ENCODE data around the gene NDUFB10.

Gene NDUFB10

GRCh38 chr16:1973461-1974156, 14.3 kb downstream of the NDUFB10 start:
- no peak for DNase-seq

DNA sequence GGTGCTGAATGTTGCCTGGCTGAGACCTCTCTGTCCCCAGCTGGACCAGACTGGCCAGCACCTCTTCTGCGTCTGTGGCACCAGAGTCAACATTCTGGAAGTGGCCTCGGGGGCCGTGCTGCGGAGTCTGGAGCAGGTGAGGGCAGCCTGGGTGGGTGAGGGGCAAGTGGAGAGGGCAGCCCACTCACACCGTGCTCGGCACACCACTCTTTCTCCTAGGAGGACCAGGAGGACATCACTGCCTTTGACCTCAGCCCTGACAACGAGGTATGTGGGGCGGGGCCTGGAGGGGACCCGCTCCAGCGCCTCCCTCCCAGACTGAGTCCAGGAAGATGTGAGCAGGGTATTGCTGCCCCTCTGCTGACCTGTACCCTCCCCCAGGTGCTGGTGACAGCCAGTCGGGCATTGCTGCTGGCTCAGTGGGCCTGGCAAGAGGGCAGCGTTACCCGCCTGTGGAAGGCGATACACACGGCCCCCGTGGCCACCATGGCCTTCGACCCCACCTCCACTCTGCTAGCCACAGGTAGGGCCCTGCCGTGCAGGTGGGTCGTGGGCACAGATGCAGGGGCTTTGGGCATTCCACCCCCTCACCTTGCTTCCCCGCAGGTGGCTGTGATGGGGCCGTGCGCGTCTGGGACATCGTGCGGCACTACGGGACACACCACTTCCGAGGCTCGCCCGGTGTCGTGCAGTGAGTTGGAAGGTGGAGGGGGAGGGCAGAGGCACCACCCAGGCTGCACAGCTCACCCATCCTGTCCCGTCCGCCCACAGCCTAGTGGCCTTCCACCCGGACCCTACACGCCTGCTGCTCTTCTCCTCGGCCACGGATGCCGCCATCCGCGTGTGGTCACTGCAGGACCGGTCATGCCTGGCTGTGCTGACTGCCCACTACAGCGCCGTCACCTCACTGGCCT, 15.1 kb downstream of the NDUFB10 start:
- DNase-seq, result no peak

DNA sequence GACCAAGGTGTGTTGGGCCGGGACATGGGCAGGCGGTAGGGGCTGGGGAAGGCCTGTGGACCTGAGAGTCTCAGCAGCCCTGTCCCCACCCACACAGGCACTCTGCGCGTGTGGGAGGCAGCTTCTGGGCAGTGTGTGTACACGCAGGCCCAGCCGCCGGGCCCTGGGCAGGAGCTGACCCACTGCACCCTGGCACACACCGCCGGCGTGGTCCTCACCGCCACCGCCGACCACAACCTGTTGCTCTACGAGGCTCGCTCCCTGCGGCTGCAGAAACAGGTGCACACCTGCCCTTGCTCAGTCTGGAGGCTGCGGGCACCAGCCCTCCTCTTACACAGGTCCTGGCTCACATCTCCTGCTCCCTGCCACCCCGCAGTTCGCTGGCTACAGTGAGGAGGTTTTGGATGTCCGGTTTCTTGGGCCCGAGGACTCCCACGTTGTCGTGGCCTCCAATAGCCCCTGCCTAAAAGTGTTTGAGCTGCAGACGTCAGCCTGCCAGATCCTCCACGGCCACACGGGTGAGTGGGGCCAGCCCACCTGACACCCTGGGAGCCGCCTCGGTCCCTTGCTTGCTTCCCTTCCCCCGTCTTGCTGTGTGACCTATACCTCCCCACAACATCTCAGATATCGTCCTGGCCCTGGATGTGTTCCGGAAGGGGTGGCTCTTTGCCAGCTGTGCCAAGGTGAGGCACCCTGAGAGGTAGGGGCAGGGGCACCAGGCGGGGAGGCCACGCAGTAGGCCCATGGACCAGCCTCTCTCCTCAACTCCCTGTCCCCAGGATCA, 16.3 kb downstream of the NDUFB10 start:
- no peak for DNase-seq

- DNase-seq, result no peak
Observed at GRCh38 chr16:1976216-1976520, 16.8 kb downstream of the NDUFB10 start.

DNA sequence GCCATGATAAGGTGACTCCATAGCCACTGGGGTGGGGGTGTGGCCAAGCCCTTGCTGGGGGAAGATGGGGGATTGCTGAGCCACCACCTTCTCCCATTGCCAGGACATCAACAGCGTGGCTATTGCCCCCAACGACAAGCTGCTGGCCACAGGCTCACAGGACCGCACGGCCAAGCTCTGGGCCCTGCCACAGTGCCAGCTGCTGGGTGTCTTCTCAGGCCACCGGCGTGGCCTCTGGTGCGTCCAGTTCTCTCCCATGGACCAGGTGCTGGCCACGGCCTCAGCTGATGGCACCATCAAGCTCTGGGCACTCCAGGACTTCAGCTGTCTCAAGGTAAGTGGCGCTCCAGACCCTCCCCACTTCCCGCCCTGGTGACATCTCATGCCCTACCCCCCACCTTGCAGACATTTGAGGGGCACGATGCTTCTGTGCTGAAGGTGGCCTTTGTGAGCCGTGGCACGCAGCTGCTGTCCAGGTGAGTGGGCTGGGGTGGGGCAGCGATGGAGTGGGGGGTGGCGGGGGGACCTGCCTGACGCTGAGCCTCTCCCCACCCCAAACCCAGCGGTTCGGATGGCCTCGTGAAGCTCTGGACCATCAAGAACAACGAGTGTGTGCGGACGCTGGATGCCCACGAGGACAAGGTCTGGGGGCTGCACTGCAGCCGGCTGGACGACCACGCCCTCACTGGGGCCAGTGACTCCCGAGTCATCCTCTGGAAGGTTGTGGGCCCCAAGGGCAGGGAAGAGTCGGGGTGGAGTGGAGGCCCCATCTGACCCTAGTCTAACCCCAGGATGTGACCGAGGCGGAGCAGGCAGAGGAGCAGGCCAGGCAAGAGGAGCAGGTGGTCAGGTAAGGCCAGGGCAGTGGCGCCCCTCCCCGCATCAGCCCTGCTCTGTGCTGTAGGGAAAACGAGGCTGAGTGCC, 17.9 kb downstream of the NDUFB10 start:
- no peak for DNase-seq

DNA sequence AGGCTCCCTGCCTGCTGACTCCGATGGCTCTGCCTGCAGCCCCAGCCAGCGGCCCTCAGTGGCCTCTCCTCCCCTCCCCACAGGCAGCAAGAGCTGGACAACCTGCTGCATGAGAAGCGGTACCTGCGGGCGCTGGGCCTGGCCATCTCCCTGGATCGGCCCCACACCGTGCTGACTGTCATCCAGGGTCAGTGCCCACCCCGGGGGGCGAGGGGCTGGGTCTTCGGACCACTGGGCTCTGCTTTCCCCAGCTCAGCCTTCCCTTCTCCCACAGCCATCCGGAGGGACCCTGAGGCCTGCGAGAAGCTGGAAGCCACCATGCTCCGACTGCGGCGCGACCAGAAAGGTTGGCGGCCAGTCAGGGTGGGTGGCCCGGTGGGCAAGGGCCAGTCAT, 18.5 kb downstream of the NDUFB10 start:
- DNase-seq, result no peak

- DNase-seq, result no peak
Observed at GRCh38 chr16:1978476-1979120, 19.3 kb downstream of the NDUFB10 start.

- no peak for DNase-seq
Observed at GRCh38 chr16:1979271-1980029, 20.1 kb downstream of the NDUFB10 start.

DNA sequence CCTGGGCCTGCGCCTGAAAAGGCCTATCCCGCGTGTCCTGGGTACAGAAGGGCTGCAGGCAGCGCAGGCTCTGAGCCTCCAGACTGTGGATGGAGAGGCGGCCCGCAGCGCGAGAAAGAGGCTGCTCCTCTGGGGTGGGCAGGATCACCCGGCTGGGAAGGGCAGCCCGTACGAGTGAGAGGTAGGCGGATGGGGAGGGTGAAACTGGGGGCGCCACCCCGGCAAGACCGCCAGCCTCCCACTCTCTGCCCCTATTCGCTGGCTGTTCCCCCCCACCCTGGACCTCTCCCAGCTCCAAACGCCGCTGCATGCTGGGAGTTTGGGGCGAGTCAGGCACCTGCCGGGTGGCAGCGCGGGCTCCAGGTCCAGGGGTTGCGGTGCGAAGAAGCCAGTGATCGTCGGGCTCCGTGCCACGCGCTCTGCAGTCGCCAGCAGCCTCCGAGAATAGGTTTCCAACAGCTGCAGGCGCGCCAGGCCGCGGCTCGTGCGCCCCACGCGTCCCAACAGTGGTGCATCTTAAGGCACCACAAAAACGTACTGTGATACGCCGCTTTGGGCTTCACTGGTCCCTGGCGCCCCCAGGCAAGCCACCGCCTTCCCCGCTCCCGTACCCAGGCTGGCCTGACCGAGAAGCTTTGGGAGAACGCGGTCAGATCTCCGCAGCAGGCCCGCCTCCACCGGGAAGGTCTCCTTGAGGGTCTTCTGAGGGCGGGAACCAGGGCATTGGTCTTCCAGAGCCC, 20.9 kb downstream of the NDUFB10 start:
- no peak for DNase-seq

- no peak for DNase-seq
Observed at GRCh38 chr16:1980770-1981087, 21.4 kb downstream of the NDUFB10 start.

- no peak for DNase-seq
Observed at GRCh38 chr16:1981398-1981836, 22.1 kb downstream of the NDUFB10 start, which contains the start of gene NOXO1. Gene NOXO1, minus strand, starts transcription at chr16:1981469. Its CDS starts 290 bp downstream, at chr16:1981179.

- DNase-seq, result no peak
Observed at GRCh38 chr16:1982013-1982433, 22.7 kb downstream of the NDUFB10 start.

- no peak for DNase-seq
Observed at GRCh38 chr16:1982991-1983543, 23.7 kb downstream of the NDUFB10 start.

DNA sequence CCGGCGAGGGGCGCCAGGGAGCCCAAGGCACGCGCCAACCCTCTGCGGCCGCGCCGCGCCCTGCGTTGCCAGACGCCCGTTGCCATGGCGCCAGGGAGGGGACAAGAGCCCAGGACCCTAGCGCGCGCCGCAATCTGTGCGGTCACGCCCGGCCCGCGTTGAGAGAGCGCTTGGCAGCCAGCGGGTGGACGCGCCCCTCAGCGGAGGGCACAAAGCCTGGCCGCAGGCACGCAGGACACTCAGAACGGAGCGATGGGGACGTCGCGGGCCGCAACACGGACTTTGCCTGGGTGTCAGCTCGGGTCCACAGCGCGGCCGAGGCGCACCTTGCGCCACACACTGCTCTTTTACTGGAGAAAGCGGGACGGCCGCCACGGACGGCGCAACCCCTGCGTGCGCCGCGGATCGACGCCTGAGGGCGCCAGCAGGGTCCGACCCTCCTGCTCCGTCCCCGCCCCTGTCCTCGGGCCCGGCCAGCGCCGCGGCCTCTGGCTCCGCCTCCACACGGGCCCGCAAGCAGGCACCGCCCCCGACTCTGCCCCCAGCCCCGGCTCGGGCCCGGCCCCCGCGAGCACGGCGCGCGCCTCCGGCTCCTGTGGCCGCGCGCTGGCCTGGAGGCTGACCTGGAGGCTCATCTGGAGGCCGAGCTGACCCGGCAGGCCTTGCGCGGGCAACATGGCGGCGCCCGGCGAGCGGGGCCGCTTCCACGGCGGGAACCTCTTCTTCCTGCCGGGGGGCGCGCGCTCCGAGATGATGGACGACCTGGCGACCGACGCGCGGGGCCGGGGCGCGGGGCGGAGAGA, 24.4 kb downstream of the NDUFB10 start, which contains the start of gene GFER:
Gene GFER (plus strand): TSS at position 650 of the 803 bp plus-strand sequence. CDS start 26 bp downstream, at position 676.
- peak; percentile 52 for DNase-seq

DNA sequence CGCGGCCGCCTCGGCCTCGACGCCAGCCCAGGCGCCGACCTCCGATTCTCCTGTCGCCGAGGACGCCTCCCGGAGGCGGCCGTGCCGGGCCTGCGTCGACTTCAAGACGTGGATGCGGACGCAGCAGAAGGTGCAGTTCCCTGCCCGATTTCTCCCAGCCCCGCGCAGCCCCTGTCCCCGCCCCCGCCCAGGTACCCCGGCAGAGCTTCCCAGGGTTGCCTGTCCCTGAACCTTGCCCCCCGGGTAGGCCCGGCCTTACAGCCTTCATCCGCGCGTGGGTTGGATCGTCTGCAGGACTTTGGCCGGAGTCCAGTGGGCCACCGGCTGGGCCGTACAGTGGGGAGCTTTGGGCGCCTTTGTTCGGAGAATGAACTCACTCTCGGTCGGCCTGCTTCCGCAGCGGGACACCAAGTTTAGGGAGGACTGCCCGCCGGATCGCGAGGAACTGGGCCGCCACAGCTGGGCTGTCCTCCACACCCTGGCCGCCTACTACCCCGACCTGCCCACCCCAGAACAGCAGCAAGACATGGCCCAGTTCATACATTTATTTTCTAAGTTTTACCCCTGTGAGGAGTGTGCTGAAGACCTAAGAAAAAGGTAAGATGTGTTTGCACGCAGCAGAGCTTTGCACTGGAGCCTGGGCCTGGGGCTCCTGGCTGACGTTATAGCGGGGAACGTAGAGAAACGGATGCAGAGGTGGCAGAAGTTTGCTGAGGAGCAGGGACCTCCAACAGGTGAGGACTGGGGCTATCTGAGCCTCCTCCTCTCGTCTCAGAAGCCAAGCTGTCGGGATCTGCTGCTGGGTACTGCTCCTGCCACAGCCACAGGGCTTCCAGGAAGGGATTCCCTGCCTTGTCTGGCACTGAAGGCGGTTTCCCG, 25.2 kb downstream of the NDUFB10 start:
- no peak for DNase-seq

- DNase-seq, result no peak
Observed at GRCh38 chr16:1985466-1986150, 26.3 kb downstream of the NDUFB10 start.

GRCh38 chr16:1987198-1987597, 27.9 kb downstream of the NDUFB10 start:
- no peak for DNase-seq

All from central memory CD4-positive, alpha-beta T cell (primary cell).